Measurements from ENCODE around the gene MNAT1. TPM values are rescaled to one million over a fixed set of nuclear protein-coding genes. Genes with fewer than 3 reads are reported as not detected.

MNAT1 gene
- total RNA-seq, 3 donors from 2014 or later, result 30.6 to 70.4 (median 50.8) TPM

DNA sequence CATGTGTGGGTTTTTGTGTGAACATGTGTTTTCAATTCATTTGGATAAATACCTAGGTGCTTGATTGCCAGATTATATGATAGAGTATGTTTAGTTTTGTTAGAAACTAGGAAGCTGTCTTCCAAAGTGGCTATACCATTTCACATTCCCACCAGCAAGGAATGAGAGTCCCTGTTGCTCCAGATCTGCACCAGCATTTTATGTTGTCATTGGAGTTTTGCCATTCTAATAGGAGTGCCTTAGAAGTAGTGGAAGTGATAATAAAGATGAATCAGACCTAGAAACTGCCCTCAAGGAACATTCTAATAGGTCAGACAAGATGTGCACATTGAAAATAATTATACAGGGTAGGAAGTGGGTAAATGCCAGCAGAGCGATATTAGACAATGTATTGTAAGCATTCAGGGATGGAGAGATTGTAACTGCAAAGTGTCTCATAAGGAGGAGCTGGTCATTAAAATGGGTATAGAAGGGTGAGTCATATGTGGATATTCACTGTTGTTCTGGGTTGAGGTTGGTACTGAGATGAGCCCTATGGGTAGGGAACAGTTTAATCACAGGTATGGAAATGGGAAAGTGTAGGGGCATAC, 71.4 kb downstream of the MNAT1 start:
- no peaks in the 10 kb centered on the region for H3K9me3 ChIP-seq
- no peak for DNase-seq (ENCODE audit: low spot score in 2 of 2)
- H3K27ac ChIP-seq, result no peak overlapping the region
- no peaks in the 10 kb centered on the region for H3K36me3 ChIP-seq
- no peak overlapping the region for H3K4me3 ChIP-seq
- intact Hi-C loops (cut with DNase I; ENCODE audit: low total_unique reads), result no loop called here
- H3K27me3 ChIP-seq, result no peaks in the 10 kb centered on the region
- TF ChIP-seq POLR2AphosphoS5 (IDR thresholded peaks at IDR 0.05) (no peak), POLR2A (IDR thresholded peaks at IDR 0.05) (no peak)
- TF ChIP-seq, protein P1, sequence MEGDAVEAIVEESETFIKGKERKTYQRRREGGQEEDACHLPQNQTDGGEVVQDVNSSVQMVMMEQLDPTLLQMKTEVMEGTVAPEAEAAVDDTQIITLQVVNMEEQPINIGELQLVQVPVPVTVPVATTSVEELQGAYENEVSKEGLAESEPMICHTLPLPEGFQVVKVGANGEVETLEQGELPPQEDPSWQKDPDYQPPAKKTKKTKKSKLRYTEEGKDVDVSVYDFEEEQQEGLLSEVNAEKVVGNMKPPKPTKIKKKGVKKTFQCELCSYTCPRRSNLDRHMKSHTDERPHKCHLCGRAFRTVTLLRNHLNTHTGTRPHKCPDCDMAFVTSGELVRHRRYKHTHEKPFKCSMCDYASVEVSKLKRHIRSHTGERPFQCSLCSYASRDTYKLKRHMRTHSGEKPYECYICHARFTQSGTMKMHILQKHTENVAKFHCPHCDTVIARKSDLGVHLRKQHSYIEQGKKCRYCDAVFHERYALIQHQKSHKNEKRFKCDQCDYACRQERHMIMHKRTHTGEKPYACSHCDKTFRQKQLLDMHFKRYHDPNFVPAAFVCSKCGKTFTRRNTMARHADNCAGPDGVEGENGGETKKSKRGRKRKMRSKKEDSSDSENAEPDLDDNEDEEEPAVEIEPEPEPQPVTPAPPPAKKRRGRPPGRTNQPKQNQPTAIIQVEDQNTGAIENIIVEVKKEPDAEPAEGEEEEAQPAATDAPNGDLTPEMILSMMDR (IDR thresholded peaks at IDR 0.05), result no peak
- H3K4me1 ChIP-seq, result no peaks in the 10 kb centered on the region

DNA sequence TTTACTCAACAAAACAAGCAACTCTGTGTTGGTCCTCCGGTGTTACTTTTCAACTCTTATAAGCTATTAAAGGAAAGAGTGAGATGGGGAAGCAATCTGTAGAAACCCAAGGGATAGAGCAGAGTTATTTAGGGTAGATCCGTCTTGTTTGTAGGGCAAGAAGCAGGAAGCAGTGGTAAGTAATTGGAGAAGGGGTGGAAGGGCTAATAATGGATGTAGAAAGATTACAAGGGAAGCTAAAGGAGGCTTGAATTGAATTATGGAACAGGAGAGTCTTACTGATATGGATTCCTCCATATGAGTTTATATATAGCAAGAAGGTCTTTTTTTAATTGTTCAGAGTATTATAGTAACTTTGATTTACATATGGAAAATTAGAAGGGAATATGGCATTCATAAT, 72.7 kb downstream of the MNAT1 start:
- Histone ChIP-seq H3K9me3 (no peaks in the 10 kb centered on the region), H3K27me3 (no peaks in the 10 kb centered on the region), H3K36me3 (no peaks in the 10 kb centered on the region), H3K4me3 (no peak overlapping the region), H3K4me1 (no peaks in the 10 kb centered on the region), H3K27ac (no peak overlapping the region)
- TF ChIP-seq POLR2AphosphoS5 (IDR thresholded peaks at IDR 0.05), result no peak
- TF ChIP-seq, protein P1 (IDR thresholded peaks at IDR 0.05), result no peak
- TF ChIP-seq POLR2A (IDR thresholded peaks at IDR 0.05), result no peak
- no peak for DNase-seq (ENCODE audit: low spot score in 2 of 2)
- intact Hi-C loops (cut with DNase I; ENCODE audit: low total_unique reads), result no loop called here

DNA sequence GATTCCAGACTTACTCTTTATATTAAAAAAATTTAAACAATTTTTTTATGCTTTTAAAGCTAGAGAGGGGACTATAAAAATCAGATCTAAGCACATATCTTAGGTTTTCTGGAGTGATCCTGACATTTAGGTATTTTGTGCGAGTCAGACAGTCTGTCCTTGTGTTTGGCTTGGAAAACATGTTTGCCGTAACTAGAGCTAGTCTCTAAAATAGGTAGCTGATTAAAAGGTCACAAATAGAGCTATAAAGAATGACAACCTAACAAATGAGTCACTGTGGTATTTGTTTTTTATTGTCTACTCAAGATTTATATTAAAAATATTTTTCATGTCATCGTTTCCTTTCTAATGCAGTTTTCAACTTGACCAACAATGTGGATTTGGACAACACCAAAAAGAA, 73.4 kb downstream of the MNAT1 start:
- intact Hi-C loops (cut with DNase I; ENCODE audit: low total_unique reads), result no loop called here
- H3K27ac ChIP-seq, result no peak overlapping the region
- no peak for DNase-seq (ENCODE audit: low spot score in 2 of 2)
- H3K27me3 ChIP-seq, result no peaks in the 10 kb centered on the region
- H3K4me1 ChIP-seq, result no peaks in the 10 kb centered on the region
- TF ChIP-seq POLR2A (IDR thresholded peaks at IDR 0.05) (no peak), POLR2AphosphoS5 (IDR thresholded peaks at IDR 0.05) (no peak)
- TF ChIP-seq, protein P1 (IDR thresholded peaks at IDR 0.05), result no peak
- no peaks in the 10 kb centered on the region for H3K9me3 ChIP-seq
- no peaks in the 10 kb centered on the region for H3K36me3 ChIP-seq
- no peak overlapping the region for H3K4me3 ChIP-seq

DNA sequence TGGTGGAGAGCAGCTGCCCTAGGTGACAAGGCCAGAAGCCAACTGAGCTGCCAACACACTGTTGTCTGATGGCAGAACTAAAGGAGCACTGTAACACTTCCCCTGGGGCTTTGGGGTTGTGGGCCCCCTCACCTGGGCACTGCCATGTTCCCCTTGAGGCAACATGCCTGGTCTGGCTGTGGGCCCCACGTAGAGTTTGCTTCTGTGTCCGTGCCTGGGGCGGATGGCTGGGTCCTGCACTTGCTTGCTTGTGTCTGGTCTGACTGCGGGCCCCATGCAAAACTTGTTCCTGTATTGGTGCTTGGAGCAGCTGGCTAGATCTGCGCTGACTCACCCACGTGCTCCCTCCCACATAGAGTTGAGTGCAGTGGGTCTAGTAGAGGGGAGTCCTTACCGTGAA, 78.4 kb downstream of the MNAT1 start:
- DNase-seq (ENCODE audit: low spot score in 2 of 2), result no peak
- H3K4me1 ChIP-seq, result no peaks in the 10 kb centered on the region
- no peaks in the 10 kb centered on the region for H3K9me3 ChIP-seq
- TF ChIP-seq POLR2A (IDR thresholded peaks at IDR 0.05) (no peak), POLR2AphosphoS5 (IDR thresholded peaks at IDR 0.05) (no peak)
- TF ChIP-seq, protein P1 (IDR thresholded peaks at IDR 0.05), result no peak
- intact Hi-C loops (cut with DNase I; ENCODE audit: low total_unique reads), result no loop called here
- no peaks in the 10 kb centered on the region for H3K36me3 ChIP-seq
- H3K27ac ChIP-seq, result no peak overlapping the region
- H3K4me3 ChIP-seq, result no peak overlapping the region
- no peaks in the 10 kb centered on the region for H3K27me3 ChIP-seq

DNA sequence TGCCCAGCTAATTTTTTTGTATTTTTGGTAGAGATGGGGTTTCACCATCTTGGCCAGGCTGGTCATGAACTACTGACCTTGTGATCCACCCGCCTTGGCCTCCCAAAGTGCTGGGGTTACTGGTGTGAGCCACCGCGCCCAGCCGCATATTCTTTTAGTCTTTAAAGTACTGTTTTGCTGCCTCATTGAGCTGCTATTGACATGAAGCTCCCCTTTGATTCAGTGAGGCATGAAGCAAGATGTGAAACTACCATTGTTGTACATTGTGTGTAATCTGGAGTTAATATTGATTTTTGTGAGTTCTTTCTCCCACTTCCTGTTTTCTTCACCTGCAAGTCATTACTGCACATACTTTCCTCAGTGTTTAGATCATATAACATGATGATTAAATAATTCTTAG, 80.8 kb downstream of the MNAT1 start:
- Histone ChIP-seq H3K27me3 (no peaks in the 10 kb centered on the region), H3K9me3 (no peaks in the 10 kb centered on the region), H3K4me3 (no peak overlapping the region), H3K36me3 (no peaks in the 10 kb centered on the region), H3K27ac (no peak overlapping the region), H3K4me1 (no peaks in the 10 kb centered on the region)
- intact Hi-C loops (cut with DNase I; ENCODE audit: low total_unique reads), result loop anchor here (5.0 kb wide), 1 partner anchor 47 kb away; no protein-coding TSS in a partner anchor
- TF ChIP-seq POLR2AphosphoS5 (IDR thresholded peaks at IDR 0.05) (no peak), POLR2A (IDR thresholded peaks at IDR 0.05) (no peak)
- TF ChIP-seq, protein P1 (IDR thresholded peaks at IDR 0.05), result no peak
- no peak for DNase-seq (ENCODE audit: low spot score in 2 of 2)
